OCI-LY7 (cell line): ENCODE measurements around the gene UNG.

Source experiments
- CTCF ChIP-seq: fragments of 200-600 bp; sonication (generic); conservative IDR thresholded peaks from 2 replicates; pipeline ENCODE4 v1.5.1; 2014; ENCODE audit warnings: mild to moderate bottlenecking, antibody characterized with exemption, low read length, moderate library complexity, mixed read lengths
- EZH2phosphoT487 ChIP-seq: fragments of 200-600 bp; sonication (generic); IDR thresholded peaks from 2 replicates; pipeline ENCODE4 v1.6.1; 2018; ENCODE audit warnings: low read depth, borderline replicate concordance, mild to moderate bottlenecking, mixed run types, antibody characterized with exemption, low read length, moderate library complexity, mixed read lengths

GRCh38 chr12:109097140-109097434 is 310 bp upstream of the UNG start:
- TF ChIP-seq CTCF (no peak), EZH2phosphoT487 (no peak)
